Effector CD8-positive, alpha-beta T cell (primary cell): Measurements from ENCODE around the gene TXNRD2.

Experiments
- DNase-seq: peaks from one replicate; lab custom pipeline; 2025; lab: John Stamatoyannopoulos, UW
- total RNA-seq, 4 experiments: gene quantifications; one replicate each; lab custom pipeline; 2026; lab: John Stamatoyannopoulos, UW

The TXNRD2 gene
- total RNA-seq: 20.0 to 38.4 (median 24.0) reads per million in 4 experiments

DNA sequence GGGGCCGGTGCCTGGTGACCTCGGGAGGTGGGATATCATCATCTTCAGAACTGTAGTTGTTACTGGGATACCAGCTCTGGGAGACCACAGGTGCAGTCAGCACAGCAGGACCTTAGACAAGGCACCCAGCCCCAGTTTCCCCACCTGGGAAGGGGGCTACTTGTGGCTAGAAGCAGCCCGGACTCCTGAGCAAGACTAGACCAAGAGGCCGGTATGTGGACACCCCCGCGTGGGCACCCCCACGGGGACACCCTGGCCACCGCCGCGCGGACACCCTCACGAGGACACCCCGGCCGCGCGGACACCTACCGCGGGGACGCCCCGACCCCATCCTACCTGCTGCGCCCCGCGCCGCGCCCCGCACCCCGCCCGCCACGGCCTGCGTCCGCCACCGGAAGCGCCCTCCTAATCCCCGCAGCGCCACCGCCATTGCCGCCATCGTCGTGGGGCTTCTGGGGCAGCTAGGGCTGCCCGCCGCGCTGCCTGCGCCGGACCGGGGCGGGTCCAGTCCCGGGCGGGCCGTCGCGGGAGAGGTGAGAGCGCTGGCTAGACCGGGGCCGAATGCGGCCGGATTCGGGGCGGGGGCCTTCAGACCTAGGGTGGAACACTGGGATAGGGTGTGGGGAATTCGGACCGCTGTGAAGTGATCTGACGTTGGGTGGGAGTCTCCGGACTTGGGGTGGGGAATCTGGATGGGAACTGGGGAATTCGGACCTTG is at the start of gene TXNRD2, which contains the start of gene COMT:
Gene TXNRD2 (minus strand): TSS at position 454 of the 718 bp plus-strand sequence. CDS start 15 bp downstream, at position 439.
Gene COMT (plus strand): TSS at position 408 of the 718 bp plus-strand sequence. CDS start 20,755 bp downstream, outside the sequence.
- DNase-seq: peak; percentile 49

DNA sequence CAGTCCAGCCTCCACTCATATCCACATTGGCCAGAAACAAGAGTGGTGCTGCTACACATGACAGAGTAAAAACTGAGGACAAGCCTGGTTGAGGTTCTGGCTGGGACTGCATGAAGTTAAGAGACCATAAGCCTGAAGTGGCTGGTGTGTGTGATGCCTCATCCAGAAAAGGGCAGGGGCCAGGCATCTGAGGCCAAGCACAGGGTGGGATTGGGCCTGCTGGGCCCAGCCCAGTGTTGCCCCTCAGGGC is 49.7 kb upstream of the TXNRD2 start:
- no peak for DNase-seq

- no peak for DNase-seq
Observed at GRCh38 chr22:19990609-19991394, 49.2 kb upstream of the TXNRD2 start.

DNA sequence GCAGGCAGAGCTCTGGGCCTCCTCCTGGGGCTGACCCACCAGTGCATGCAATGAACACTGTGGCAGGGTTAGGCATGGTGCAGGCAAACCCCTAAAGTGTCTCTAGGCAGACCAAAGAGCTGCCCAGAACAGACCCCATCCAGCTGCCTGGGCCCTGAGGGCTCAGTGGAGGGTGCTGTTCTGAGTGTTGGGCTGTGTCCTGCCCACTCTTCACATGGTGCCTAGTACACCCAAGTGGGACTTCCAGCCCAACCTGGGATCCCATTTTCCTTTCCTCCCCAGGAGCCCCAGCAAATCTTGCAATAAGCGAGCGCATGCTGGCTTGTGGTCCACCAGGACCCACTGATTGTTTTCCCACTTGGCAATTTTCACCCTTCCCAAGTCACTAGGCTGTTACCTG is 48.6 kb upstream of the TXNRD2 start:
- no peak for DNase-seq

DNA sequence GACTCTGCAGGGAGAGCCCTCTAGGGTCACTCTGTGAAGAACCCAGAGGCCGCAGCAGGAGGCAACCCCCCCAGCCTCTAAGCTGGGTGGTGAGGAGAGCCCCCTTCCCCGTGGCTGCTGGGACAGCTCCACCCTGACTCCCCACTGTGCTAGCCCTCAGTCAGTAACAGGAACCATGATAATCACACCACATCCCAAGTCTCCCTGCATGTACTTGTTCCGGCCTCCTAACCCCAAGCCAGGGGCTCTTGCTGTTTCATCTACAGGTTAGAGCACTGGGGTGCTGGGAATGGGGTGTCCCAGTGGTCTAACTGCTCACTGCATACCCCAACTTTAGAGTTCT is 48.1 kb upstream of the TXNRD2 start:
- no peak for DNase-seq

DNA sequence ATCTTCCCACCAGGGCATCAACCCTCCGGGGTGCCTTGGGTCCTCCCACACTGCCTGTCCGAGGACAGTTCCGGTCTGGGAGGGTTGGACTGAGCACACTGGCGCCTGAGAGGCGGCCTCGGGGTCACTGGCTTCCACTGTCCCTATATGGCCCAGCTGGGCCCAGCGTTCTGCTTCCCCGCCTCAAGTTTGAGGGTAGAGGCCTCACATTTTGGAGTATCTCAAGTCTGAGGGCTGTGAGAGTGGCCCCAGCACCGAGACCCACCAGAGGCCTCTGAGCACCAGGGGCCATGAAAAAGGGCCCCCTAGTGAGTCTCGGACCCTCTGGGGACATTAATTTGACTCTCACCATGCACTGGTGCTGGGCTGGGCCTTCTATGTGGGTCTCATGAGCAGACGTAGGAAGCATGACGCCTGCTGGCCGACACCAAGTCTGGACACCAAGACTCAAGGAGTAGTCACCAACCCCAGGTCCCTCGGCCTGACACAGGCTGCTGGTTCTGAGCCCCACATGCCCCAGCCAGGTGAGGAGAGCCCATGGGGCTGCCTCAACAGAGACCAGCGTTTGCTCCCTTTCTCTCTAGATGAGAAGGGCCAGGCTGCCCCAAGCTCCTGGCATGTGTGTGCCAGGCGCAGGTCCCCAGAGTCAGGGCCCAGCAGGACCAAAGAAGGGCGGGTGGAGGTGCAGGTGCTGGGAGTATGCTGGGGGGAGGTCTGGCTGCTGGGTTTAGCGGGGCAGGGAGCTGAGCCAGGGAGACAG is 47.5 kb upstream of the TXNRD2 start:
- no peak for DNase-seq

- no peak for DNase-seq
Observed at GRCh38 chr22:19988331-19988808, 46.8 kb upstream of the TXNRD2 start.

- no peak for DNase-seq
Observed at GRCh38 chr22:19987394-19988306, 46.0 kb upstream of the TXNRD2 start.

DNA sequence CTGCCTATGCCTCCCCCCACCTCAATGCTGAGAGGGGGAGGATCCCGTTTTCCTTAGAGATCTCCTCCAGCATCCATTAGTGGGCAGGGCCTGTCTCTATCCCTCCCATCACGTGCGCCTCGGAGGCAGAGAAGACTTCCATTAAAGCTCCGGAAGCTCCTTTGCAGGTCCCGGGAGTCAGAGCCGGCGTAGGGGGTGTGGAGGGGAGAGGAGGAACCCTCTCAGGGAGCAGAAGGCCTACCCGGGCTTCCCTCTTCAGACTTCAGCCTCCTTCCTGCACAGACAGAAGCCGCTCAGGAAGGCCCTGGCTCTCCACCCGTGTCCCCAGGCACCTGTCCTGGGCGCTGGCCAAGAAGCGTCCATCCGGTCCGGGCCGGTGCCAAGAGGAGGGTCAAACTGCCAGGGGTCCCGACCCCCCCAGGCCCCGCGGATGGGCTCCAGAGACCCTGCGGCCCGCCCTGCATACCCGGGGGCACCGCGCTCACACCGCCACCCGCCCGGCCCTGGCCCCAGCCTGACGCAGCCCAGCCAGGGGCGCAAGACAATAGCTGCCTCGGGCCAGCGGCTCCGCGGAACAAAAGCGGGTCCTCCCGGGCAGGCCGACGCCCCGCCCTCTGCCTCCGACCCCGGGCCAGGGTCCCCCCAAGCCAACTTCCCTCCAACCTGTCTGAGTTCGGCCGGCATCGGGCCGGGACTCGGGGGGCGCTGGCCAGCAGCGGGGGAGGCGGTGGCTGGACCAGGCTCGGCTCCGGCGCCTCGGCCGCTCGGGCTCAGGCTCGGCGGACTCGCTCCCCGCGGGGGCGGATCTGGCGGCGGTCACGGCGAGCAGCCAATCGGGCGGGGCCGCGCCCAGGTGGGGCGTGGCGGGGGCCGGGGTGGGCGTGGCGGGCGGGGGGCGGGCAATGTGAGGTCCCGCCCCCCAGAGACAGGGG is 45.1 kb upstream of the TXNRD2 start:
- DNase-seq: peak; percentile 50

DNA sequence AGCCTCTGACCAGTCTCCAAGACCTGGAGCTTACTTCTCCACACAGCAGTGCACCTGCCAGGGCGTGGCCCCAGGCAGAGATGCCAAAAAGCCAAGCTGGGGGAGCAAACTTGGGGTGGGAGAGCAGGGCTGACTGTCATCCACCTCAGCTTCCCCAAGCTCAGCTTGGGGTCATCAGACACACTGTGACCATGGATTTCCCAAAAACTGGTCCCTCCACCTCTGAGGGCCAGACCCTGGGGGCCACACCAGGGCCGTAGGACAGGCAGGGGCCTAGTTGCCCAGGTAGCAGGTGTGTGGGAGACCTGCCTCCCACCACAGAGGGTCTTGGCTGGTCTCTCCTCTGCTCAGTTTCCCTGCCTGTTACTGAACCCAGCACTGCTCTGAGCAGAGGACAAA is 44.4 kb upstream of the TXNRD2 start:
- DNase-seq: no peak

DNA sequence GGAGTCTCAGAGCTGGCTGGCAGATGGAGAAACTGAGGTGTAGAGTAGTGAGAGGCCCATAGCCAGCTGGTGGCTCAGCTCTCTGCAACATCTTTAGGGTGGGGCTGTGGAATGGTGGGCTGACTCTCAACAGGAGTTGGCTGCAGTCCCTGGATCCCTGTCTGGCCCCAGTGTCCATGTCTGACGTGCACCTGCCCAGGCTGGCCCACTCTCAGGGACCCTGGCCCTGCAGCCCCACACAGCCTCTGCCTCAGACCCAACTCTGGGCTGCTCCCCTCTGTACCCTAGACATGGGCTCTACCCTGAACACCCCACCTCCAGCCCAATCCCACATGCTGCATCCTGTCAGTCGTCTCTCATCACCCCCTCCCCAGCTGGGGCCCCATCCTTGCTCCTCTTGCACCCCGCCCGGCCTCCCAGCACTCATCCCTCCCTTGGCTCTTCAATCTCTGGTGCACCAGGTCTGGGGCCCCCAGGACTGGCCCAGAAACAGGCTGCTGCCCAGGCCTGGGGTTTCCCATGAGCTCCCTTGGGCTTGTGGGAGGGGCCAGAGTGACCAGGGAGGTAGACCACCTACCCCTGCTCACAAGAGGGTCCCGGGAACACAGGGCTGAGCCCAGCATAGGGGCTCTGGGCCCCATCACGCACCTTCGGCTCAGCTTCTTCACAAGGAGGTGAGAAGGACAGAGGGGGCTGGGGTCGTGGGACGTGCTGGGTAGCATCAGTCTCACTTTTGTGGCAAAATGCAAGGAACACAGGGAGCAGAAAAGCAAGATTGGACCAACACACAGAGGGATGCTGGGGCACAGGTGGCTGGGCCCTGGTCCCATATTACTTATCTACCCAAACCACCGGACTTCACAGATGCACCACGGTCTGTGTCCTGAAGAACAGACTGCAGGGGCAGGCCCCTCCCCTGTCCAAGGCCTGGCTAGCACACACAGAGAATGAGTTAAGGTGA is 43.5 kb upstream of the TXNRD2 start:
- no peak for DNase-seq

DNA sequence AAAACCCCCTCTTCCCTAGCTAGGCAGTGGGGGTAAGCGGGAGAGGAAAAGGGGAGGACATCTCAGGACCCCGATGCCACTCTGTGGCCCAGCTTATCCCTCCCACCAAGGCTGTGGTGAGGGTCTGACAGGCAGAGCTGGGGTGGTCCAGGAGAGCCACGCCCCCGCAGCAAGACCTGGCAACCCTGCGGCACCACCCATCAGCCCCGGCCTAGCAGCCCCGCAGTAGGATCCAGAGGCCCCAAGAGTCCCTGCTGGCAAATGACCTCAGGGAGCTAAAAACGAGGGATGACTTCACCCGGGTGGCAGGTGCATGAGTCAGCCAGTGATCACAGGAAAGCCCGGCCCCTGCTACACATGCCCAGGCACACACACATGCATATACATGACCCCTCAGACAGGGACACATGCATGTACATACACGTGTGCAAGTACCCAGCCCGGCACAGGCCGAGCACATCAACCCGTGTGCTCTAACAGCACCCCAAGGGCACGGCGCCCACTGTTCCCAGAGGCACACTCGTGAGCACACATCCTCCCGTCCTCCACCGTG is 42.7 kb upstream of the TXNRD2 start:
- no peak for DNase-seq

DNA sequence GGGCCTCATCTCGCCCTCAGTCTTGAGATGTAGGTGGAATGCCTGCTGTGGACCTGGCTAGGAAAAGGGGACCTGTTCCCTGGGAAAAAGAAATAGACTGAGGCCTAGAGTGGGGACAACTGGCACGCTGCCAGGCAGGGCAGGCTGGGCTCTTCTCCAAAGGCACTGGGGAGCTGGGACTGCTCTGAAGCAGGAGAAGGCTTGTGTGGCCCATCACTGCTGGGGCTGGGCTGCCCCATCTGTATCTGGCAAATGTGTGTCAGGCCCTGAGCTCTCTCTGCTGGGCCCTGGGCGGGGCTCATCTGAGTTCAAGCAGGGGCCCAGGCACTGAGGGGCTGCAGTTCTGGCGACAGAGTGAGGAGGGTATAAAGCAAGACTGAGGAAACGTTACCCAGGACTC is 42.1 kb upstream of the TXNRD2 start:
- DNase-seq: no peak

- DNase-seq: no peak
Observed at GRCh38 chr22:19982991-19983578, 41.5 kb upstream of the TXNRD2 start.

GRCh38 chr22:19981961-19982920 is 40.6 kb upstream of the TXNRD2 start:
- DNase-seq: no peak

DNA sequence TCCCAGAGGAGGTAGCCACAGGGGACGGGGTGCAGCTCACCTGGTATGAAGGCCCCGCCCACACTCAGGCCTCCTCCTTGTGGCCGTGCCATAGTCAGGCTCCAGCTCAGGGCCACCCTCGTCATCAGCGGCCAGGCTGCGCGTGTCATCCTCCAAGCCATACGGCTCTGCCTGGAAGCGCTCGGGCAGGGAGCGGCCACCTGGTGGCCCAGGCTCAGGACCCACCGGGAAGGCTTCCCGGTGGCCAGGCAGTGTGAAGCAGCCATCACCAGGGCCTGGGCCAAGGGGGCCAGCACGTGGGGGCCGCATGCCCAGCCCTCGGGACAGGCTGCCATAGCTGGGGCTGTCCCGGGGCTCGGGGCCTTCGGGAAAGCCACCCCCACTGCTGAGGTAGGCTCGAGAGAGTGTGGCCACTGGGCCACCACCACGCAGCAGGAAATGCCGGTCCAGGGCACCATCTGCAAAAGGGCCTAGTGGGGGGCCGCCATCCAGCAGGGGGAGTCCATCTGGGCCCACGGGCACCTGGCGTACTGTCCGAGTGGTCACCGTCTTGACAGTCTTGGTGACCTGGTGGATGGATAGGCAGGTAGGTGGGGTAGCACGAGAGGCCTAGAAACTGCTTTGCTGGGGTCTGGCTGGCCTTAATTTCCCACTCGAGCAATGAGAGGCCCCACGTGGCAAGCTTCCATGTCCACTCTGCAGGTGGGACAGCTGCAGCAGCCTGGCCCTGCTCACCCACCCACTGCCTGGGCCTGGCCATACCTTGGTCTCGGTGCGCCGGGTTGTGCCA is 39.7 kb upstream of the TXNRD2 start:
- no peak for DNase-seq

GRCh38 chr22:19980766-19981165 is 39.1 kb upstream of the TXNRD2 start:
- no peak for DNase-seq
